ENCODE measurements around the gene RFTN1.

The RFTN1 gene

DNA sequence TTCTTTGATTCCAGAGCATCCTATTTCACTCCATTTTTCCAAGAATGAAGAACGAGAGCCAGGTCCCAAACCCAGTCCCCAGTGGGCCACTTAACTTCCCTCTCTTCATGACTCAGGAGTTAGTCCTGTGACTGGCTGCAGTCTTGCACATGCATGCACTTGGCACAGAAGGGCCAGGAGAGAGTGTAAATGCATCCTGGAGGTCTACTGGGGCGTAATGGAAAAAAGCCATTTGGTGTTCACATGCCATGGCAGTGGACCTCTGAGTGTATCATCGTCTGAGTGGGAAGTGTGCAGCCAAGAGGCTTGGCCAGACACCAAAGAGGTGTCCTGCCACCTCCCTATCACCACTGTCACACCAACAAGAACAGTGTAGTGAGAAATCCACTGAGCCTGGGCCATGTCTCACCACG, 15.1 kb upstream of the RFTN1 start:
- FAIRE-seq: no peak

- no peak for FAIRE-seq
These were observed 14.6 kb upstream of the RFTN1 start for GRCh38 chr3:16528106-16528505.

DNA sequence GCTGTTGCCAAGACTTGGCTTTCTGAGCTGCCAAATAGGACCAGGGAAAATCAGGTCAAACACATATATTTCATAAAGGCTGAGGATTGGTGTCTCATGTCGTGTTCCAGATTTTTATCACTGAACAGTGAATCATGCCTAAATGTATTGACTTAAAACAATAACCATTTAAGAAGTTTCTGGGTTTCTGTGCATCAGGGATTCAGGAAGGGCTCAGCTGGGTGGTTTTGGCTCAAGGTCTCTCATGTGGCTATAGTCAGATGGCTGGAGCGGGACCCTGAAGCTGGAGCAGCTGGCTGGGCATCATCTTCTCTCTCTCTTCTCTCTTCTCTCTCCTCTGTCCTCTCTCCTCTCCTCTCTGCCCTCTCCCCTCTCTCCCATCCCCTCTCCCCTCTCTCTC, 10.7 kb upstream of the RFTN1 start:
- no peak for FAIRE-seq

GRCh38 chr3:16523778-16524177, 10.3 kb upstream of the RFTN1 start:
- FAIRE-seq: no peak

DNA sequence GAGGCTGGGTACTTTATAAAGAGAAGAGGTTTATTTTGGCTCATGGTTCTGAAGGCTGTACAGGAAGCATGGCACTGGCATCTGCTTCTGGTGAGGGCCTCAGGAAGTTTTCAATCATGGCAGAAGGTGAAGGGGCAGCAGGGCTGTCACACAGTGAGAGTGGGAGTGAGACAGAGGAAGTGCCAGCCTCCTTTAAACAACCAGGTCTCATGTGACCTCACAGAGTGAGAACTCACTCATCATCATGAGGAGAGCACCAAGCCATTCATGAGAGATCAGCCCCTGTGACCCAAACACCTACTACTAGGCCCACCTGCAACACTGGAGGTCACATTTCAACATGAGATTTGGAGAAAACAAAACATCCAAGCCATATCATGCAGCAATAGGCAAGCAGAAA, 9.3 kb upstream of the RFTN1 start:
- FAIRE-seq: no peak

- FAIRE-seq: no peak
These were observed 7.7 kb upstream of the RFTN1 start for GRCh38 chr3:16520970-16521881.

DNA sequence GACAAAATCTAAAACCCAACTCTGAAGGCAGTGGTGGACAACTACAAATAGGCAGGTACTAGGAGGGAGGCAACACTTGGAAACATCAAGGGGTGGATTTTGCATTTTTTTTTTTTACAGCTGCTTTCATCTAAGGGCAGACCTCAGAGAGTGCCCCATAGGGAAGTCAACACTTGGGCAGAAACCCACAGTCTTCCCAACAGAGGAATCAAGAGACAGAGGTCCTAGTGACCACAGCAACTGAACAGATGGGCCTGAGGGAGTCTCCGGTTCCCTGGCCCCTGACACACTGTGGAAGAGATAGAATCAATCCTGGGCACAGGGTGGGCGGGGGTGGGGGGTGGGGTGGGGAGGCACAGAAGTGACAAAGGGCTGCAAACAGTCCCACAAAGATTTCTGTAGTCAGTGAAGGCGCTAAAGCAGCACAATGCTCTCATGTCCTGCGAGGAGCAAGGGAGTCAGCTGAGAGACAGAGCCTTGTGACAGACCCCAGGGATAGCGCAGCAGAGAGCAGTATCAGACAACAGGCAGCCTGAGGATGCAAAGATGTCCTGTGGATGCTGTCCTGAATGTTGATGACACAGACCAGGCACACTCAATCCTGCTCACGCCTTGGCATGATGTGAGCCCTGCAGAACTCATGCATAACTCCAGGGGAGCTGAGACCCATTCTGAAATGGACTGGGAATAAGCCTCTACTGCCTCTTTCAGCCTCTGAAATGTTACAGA, 6.9 kb upstream of the RFTN1 start:
- no peak for FAIRE-seq

- peak; percentile 76 for FAIRE-seq
These were observed 3.4 kb upstream of the RFTN1 start for GRCh38 chr3:16516695-16517481.

GRCh38 chr3:16515885-16516420, 2.5 kb upstream of the RFTN1 start:
- no peak for FAIRE-seq

DNA sequence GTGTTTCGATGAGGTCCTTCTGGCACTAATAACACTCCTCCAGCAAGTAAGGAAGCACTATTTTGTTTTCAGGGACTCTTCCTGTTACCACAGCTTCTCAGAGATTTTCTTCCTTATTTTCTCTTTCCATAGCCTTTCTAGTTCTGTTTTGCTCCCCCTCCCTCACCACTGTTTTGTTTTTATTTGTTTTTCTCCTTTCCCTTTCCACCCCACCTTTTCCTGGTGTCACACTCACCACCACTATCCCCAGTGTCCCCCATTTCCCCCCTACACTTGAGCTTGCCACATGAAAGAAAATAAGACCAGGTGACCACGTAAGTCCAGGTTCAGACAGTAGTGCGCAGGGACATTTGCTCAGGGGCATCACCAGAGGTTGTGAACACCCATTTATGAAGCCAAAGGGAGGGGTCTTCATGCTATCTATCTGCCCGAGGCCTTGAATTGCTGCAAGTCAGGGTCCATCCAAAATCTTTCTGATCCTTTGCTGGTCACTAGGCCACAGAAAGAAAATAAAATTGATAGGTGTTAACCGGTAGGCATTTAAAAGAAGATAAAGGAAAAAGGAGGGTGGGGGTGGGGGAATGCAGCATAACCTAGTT, 1.4 kb upstream of the RFTN1 start:
- FAIRE-seq: no peak

DNA sequence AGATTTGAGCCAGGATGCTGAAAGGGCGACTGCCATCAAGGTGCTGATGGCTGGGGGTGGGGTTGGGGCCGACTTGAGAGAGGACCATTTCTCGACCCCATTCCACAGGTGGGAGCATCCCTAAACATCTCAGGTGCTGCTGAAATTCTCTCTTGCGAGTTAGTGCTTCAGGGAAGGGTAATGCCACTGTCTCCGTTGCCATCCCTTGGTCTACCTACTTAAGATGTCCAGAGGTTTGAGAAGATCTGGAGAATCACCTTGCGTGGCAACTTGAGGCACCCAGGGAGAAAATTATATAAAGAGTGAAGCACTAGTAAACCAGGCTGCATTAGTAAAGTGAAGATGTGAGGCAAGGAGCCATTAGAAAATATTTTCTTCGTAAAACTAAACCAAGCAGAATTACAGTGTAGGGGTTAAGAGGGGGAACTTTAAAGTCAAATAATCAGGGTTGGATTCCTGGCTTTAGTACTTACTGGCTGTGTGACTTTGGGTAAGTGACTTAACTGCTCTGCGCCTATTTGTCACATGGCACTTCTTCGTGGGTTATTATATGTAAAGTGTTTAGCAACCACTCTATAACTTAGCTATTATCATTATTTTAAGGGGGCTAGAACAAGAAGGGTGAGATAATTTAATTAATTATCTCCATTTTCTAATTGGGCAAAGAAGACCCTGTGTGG, 662 bp upstream of the RFTN1 start:
- FAIRE-seq: no peak

GRCh38 chr3:16512435-16513140, 911 bp downstream of the RFTN1 start:
- no peak for FAIRE-seq

DNA sequence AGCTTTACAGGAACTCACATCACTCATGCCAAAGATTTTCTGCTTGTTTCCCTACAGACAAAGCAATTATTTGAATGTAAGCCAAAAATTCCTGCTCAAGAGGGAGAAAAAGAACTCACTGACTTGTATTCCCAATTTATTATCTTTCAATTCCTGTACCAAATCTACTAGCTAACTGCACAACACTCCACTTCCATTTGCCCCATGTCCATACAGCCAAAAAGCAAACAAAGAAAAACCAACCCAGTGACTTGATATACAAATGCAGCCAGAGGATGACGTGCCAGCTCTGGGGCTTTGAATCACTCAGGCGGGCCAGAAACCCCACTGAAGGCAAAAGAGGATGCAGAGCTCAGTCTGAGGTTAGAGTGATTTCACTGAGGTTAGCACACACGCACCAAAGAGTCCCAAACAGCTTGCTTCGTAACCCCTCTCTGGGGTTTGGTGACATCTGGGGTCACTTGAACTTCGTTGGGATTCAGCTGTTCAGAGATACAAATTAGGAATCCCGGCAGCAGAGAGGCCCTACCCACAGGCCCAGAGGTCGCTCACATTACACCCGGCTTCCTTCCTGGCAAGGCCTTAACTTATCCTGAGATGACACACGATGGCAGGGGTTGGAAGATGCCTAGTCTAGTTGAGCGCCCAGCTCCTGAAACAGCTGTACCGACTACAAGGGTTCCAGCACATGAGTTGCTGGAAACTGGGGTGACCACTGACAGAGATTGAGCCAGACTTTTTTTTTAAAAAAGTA, 1.6 kb downstream of the RFTN1 start:
- no peak for FAIRE-seq

- no peak for FAIRE-seq
These were observed 2.7 kb downstream of the RFTN1 start for GRCh38 chr3:16510620-16511319.

DNA sequence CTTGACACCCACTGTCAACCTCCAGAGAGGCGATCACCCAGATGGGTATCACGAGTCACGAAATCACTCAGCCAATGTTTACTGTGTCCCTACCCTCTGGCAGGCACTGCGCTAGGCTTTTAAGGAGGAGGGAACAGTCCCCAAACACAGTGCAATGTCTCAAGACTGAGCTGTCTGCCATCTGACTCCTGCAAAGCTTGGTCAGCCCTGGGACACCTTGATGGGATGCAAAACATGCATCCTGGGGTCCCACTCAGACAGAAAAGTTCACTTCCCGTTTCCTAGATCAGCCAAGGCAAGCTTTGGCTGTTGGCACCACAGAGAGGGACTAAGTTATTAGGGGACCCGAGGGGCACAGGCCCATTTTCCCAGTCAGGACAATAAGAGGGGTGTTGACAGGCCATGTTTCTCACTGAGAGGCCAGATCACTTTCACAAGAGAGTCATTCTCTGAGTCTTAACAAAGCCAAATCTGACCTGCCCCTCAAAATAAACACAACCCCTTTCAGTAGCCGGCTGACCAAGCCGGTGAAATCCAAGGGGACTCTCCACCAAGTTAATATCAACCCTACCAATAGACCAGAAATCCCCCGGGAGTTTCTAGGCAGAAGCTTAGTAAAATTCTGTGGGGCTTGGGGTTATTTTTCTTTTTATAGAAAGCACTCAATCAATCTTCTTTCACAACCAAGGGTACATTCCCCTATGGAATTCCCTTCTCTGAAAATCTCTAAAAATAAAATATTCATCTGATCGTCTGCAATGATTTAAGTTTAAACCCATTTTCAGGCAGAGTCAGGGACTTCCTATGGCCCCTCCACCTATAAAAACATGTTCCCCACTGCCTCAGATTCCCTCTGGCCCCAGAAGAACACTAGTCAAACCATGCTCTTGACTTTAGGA, 3.5 kb downstream of the RFTN1 start:
- FAIRE-seq: no peak

- no peak for FAIRE-seq
These were observed 4.9 kb downstream of the RFTN1 start for GRCh38 chr3:16508591-16508995.

DNA sequence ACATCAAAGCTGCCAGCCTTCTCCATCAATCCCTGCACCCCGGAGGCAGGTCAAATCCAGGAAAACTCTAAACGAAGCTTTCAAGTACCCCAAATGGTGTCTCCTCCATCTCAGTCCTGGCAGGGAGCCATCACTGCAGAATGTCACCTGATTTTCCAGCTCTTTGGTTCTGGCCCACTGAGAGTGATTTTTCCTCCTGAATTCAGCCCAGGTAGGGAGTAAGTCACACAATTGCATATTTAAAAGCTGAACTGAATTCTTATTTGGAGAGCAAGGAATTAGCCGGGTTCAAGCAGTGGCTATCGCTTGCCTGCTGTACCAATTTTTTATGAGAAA, 5.3 kb downstream of the RFTN1 start:
- FAIRE-seq: no peak

DNA sequence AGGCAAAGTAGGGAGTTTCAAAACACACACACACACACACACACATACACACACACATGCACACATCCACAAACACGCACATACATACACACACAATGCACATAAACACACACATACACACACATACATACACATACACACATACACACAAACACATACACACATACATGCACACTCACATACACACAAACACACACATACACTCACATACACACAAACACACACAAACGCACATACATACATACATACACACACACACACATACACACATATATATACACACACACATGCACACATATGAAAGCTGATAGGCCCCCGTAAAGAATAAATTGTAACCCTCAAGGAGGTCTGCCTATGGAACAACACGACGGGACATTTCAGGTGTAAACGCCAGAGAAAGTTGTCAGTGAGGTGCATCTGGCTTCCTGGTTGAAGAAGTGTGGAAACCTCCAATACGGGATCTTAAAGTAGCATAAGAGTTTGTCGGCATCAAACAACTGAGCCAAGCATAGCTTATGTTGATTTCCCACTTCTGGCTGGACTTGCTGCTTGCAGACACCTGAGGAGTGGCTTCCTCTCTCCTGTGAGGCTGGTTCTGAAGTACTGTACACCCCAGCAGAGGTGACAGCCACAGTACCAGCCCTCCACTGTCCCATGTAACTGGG, 5.8 kb downstream of the RFTN1 start:
- no peak for FAIRE-seq

All from endometrium (tissue), 2 donors.